Stimulated activated CD8-positive, alpha-beta memory T cell treated with anti-CD3 and anti-CD28 coated beads, Interleukin-15, amount 100 ng/mL, for 24 hours (primary cell): ENCODE measurements around the gene KRT2.
"Not testable (repeated sequence)": the region's sequence is repeated elsewhere in the genome, so short reads cannot be mapped to it uniquely, and the experiment has no call there.

Experiments
- DNase-seq: peaks from one replicate; pipeline ENCODE4 v3.0.0-alpha.2; 2020; ENCODE audit warnings: low read depth

Gene KRT2

DNA sequence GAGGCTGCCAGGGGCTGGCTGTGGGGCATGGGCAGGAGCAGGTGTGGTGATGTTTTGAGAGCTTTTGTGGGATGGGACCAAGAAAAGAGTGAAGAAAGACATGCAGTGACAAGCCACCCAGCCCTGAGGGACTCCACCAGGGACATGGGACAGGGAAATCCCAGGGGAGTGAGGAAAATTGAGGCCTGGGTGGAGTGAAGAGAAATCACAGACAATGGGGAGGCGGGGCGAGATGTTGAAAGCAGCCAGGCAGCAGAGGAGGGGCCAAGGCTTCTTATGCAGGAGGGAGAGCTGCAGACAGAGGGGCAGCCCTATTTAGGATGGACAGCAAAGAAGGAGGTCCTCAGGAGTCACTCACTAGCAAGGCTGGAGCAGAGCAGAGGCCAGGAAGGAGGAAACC, 32.4 kb upstream of the KRT2 start:
- no peak for DNase-seq

DNA sequence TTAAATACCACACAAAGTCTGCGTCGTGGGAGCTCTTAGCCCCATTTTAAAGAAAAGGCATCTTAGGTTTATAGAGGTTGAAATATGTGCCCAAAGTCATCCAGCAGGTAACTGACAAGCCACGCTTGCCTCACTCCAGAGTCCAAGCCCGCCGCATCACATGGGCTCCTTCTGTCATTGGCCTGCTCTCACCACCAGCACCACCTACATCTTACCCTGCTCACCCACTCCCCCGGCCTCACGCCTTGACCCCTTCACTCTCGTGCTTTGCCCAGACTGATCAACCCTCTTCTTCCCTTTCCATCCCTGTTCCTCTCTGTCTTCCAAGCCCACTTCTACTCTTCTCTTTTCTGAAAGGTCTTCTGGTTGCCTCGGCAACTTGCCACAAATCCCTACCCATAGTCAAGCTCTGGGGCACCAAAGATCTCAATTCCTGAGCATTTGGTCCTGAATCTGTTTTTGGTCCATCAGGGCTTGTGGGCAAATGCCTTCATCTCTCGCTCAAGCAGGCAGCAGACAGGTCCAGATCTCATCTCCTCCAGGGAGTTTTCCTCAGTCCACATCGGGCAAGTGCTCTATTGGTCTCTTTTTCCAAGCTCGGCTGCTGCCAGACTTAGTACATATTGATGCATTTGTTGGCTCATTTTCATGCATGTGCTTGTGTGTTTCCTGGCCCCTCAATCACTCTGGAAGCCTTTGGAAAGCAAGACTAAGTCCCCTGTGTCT, 31.7 kb upstream of the KRT2 start:
- DNase-seq: no peak

DNA sequence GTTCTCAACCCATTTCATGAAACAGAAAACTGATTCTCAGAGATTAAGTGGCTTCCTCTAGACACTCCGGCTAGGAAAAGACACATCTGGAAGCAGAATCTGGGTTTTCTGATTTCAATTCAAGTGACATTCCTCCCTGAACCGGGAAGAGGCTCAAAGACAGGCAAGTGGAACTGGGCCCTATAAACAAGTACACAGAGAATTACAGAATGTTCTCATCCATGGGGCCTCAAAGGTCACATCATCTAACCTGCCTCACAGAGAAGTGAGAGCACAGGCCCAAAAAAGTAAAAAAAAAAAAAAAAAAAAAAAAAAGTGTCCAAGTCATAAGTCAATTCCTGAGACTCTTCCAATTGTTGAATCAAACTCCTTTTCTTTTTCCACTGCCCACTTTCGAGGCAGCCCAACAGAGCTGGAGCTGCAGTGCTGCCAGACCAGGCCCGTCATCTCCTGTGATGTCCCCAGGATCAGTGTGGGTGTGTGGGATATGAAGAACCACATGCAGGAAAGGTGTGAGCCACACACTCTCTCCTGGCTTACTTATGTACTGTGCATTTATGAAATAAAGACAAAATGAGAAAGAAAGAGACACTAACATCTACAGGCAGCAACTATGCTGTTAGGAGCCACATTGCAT, 31.0 kb upstream of the KRT2 start:
- DNase-seq: no peak

DNA sequence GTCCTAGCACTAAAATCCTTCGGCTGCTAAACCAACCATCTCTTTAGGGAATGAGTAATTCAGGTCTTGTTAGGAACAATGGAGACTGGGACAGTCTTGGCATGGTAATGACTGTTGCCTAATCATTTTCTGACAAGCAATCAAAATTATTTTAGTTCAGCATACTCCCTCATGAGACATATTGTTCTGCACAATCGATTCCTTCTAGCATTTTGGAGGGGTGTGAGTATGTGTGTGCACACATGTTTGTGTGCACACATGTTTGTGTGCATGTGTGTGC, 30.3 kb upstream of the KRT2 start:
- DNase-seq: no peak

DNA sequence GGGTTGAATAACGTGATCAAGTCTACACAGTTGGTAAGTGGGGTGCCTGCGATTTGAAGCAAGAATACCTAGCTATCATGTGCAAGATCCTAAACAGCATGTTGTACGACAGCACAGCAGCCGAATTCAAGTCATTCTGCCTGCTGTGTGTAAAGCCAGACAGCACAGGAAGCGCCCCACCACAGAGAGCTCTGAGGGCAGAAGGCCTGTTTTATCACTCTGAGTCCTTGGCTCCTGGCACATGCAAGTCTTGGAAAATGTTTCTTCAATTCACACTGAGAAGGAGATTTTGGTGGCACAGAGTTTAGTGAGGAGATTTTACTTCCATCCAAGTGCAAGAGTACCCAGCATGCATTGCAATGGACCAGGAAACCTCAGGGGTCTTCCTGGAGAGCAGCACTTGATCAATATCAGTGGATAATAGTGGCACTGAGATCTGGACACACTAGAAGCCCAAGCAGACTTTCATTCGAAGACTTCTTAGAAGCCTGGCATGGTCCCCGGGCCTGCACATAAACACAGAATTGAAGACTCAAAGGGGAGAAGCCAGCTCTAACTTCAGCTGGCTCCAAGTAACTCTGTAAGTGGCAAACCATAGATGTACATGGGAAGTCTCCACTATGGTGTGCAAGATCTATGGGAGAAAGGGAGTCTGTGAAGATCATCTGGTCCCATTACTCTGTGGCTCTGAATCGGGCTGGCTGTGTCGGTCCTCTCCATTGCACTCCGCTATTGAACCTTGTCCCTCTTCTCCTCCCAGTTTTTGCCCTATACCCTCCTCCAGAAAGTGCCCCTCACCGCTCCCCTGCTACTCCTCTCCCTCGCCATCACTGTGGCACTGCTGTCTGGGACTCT, 29.7 kb upstream of the KRT2 start:
- no peak for DNase-seq

DNA sequence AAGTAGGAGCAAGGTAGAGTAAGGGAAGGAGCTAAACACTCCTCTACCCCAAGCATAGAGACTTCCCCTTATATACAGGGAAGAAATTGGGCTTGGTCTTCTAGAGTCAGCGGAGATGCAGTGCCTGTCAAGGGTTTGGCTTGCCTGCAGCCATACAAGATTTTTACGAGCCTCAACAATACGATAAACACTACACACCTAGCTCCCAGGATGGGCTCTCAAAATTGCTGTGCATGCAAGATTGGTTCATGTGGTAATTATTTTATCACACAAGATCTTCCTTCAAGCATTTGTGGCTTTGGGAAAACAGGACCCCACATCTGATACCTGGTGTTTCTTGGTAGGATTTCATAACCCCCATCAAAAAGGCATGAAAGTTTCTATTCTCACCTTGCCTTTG, 28.4 kb upstream of the KRT2 start, which contains the start of gene KRT1:
Gene KRT1, minus strand, starts transcription at position 45 of the 400 bp plus-strand sequence. CDS start 59 bp downstream, outside the sequence.
- DNase-seq: no peak

DNA sequence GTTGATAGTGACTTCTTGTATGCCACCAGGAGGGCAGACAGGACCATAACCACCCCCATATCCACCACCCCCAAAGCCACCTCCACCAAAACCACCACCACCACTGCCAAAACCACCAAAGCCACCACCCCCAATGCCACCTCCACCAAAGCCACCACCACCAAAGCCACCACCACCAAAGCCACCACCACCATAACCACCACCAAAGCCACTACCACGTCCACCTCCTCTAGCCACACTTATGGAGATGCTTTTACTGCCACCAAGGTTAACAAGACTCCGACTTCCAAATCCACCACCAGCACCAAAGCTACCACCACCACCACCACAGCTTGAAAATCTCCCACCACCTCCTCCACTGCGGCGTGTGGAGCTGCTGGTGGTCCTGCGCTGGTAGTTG, 27.9 kb upstream of the KRT2 start:
- DNase-seq: no peak

DNA sequence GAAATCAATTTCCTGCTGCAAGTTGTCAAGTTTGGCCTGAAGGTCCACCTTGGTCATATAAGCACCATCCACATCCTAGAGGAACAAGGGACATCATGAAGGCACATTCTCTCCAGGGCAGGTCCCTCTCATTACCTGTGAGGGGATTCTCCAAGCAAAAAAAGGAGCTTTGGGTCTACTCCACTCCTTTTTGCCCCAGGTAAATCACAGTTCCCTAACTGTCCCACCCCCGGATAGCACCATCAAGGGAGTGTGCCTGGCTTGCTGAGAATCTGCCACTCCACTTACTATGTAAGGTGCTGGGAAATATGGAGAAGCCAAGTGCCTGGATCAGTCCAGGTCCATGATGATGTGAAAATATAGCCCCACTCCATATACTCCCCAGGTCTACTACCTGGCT, 25.7 kb upstream of the KRT2 start:
- no peak for DNase-seq

DNA sequence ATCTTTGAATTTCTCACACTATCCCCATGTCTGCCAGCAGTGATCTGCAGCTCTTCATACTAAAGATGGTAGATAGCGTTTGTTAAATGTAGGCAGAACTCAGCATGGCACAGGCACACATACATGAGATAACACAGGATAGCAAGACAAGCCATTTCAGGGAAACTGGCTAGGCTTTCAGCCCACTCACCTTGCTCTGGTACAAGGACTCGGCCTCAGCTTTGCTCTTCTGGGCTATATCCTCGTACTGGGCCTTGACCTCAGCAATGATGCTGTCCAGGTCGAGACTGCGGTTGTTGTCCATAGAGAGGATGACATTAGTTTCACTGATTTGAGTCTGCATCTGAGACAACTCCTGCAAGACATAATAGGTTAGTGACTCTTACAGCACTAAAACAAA, 25.1 kb upstream of the KRT2 start:
- DNase-seq: no peak

DNA sequence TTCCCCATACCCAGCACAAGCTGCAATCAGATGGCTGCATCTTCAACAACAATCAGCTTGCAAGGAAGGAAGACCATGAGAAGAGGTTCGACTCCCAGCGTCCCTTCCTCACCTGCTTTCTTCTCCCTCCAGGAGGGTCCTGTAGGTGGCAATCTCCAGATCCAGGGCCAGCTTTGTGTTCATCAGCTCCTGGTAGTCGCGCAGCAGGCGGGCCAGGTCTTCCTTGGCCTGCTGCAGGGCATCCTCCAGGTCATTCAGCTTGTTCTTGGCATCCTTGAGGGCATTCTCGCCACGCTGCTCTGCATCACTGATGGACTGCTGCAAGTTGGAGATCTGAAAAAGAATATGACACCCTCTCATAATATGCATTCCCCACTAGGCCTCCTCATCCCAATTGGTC, 24.2 kb upstream of the KRT2 start:
- no peak for DNase-seq

DNA sequence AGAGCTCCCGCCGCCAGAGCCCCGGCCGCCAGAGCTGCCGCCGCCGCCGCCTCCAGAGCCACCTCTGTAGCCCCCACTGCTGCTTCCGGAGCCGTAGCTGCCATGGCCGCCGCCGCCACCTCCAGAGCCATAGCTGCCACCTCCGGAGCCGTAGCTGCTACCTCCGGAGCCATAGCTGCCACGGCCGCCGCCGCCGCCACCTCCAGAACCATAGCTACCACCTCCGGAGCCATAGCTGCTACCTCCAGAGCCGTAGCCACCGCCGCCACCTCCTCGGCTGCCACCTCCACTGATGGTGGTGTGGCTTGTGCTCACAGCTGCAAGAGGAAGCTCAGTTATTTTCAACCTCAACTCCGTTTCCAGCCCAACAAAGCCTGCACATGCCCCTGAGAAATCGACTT, 23.3 kb upstream of the KRT2 start:
- no peak for DNase-seq

DNA sequence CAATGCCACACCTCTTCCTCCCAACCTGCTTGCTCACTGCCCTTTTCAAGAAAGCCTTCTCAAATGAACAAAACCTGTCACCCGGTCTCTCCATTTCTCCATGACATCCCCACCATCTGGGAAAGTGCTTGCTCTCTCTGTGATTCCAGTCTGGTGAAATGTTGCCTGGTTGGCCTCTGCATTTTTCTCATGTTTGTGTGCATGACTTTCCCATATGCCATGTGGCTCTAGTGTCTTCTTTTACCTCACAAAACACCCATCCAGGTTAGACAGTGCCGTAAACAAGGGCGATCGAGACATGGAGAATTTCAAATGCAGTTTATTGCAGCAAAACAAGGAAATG, 22.4 kb upstream of the KRT2 start:
- DNase-seq: no peak

DNA sequence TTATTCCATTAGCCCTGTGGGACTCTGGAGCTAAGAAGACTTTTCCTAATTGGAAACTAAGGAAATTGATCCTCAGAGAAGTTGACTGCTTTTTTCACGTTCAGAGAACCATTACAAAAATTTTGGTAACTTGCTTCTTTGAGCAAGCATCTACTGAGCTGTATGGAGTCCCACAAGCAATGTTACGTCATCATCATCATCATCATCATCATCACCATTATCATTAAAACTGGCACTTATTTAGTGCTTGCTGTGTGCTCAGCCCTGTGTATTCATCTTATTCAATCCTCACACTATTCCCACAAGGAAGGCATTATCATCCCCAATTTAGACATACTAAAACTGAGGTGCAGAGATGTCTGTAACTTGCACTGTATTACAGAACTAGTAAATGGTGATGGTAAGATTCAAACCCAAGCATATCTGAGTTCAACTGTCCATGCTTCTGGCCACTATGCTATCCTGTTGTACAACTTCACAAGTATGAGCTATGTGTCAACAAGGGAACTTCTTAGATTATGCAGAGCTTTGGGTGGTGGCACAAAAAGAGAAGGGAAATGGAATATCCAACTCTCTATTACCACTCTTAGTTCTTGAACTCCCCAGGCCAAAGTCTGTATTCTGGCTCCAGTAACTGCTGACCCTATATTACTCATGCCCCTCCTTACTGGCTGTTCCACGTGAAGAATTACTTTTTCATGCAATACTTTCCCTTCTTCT, 21.9 kb upstream of the KRT2 start:
- no peak for DNase-seq

DNA sequence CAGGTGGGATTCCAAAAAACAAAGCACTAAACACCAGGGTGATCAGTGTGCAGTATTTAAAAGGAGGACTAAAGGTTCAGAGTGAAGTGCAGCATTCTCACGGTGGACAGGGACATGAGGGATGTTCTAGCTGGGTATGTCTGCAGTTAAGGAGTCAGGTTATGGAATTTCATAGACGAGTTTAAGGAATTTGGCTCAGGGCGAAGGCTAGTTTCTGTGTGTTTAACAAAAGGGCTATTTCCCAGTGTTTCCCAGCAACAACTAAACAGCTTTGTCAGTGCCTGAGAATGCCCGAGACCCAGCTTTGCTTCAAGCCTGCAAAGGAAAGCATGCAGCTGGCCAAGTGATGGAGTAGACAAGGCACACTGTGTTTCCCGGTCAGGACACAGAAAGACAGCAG, 21.2 kb upstream of the KRT2 start:
- no peak for DNase-seq

DNA sequence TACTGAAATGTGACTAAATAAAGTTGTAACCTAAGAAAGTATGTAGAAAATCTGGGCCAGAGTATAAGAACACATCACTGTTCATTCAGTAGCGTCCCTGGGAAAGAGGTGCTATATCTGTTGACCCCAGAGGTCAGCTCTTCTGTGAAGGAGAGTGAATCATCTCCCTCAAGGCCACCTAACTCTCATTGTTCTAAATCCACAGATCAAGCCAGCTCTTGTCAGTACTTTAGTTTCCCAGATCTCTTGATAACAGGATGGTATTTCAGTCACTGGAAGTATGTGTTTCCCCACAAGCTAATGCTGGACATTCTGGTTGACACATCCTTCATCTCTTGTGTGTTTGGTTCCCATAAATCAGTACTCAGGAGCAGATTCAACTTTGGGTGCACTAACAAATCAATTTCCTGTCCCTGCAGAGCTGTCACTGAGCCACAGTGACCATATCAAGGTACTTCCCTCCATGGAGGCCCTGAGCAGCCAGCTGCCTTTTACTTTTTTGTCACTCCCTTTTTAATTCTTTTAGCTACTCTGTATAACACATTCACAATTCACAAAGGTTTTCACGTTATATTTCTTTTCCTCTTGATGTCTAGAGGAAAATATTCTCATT, 20.4 kb upstream of the KRT2 start:
- DNase-seq: no peak

DNA sequence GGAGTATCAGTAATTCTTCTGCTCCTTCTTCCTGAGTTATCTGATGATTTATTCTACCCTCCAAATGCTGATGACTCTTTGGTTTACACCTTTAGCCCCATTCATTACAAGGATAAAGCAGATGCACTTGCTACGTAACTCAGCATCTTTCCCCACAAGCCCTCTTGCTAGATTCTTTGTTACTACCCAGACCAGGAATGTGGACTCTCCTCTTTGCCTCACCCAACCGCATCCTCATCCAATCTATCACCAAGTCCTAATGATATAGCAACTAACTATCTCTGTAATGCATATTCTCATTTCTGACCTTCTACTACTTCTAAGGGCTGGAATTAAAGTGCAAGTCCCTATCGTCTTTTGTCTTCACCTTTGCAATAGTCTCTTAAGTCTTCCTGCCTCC, 18.9 kb upstream of the KRT2 start:
- DNase-seq: no peak

DNA sequence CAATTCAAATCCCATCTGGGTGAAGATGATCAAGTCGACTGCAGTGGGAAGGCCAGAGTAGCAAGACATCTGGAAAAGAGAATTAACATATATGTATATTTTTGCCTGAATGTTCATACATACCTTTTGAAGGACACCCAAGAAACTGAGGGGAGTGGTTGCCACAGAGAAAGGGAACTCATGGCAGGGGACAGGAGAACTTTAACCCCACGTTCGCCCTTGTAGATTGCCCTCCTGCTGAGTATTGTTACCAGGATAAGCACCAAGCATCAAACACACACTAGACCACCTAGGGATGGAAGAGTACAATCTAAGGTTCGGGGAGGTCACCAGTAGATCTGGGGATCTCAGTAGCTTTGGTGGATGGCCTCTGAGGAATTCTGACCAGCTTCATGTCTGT, 18.5 kb upstream of the KRT2 start:
- no peak for DNase-seq

DNA sequence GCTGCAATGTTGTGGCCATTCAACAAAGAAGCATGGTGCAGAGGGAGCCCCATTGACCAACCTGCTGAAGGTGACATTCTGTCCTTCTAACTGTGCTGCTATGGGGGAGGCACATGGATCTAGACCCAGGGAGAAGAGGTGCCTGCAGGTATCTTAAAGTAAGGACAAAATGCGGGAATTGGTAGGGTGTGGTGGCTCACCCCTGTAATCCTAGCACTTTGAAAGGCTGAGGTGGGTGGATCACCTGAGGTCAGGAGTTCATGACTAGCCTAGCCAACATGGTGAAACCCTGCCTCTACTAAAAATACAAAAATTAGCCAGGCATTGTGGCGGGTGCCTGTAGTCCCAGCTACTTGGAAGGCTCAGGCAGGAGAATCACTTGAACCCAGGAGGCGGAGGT, 17.9 kb upstream of the KRT2 start:
- DNase-seq: not testable (repeated sequence)

DNA sequence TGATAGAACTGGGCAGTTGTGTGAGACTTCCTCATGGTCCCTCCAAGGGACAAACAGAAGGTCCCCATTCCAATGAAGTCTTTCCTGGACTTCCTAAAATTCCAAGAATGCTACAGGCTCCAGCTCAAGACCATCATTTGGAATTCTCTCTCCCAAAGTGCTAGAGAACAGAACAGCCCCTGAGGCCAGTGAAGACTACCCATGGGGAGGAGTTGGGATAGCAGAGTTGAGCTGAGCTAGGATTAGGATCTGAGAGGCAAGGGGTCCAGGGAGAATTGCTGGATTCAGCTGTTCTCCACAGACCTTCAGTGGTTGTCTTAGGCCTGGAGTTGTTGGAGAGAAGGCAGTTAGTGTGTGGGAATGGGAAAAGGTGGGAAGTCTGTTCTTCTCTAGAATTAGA, 17.4 kb upstream of the KRT2 start:
- no peak for DNase-seq

DNA sequence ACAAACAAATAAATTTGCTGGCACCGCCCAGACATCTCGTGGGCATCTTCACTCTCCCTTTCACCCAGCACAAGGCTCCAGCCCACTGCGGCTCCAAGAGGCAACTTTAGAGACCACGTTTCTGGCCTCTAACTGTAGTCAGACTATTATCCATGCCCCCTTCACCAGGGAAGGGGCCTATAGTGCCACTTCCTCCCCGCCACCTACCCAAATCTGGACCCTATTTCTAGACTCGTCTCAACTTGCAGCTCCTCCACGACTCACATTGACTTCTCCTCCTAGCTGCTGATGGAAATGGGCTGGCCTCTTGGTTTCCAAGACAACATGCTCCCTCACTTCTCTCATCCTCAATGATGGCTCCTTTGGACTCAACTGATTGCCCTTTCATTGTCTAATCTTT, 15.9 kb upstream of the KRT2 start:
- DNase-seq: no peak

DNA sequence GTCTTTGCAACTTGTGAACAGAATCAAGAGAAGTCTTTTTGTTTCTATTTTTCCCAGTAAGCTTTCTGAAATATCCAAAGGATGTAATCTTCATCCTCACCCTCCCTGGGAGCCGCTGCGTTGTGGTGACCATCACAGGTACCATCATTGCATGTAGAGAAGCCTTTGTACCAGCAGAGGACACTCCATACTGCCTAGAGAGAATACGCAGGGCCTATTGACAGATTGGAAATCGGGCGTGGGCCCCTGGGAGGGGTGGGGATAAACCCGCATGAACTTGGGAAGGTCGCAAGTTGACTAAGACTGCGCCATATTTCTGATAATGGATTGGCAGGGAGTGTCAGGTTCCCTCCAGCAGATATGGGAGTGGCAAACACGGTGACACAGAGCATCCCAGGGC, 15.5 kb upstream of the KRT2 start:
- no peak for DNase-seq

DNA sequence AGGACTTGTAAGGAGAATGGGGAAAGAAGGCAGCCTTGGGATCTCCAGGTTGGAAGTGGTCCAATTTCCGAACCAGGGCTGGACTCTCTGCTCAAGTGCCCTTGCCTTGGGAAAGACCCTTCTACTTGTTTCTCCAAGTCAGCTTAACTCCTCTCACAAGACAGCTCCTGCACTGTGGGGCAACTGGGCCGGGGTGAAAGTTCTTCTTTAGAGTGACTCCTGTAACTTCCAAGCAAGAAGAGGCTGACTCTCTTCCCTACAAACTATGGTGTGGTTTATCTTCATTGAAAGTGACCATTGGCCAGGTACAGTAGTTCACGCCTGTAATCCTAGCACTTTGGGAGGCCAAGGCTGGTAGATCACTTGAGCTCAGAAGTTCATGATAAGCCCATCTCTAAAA, 14.5 kb upstream of the KRT2 start:
- DNase-seq: no peak
